Loucy (cell line): Measurements from ENCODE around the gene TMEM273.
A peak's percentile ranks its signal among the peaks of the same experiment; 100 is the strongest.

Experiments used
- CTCF ChIP-seq: fragments of 200-600 bp; sonication (generic); conservative IDR thresholded peaks from 2 replicates; pipeline ENCODE4 v1.5.1; 2014; ENCODE audit warnings: mild to moderate bottlenecking, antibody characterized with exemption, low read length
- EZH2phosphoT487 ChIP-seq: fragments of 200-600 bp; IDR thresholded peaks from 2 replicates; pipeline ENCODE4 v1.6.1; 2018; ENCODE audit warnings: antibody characterized with exemption, mild to moderate bottlenecking, moderate library complexity, borderline replicate concordance

GRCh38 chr10:49164559-49165188, 23.5 kb downstream of the TMEM273 start:
- peak; percentile 92 for TF ChIP-seq CTCF
- TF ChIP-seq EZH2phosphoT487, result no peak
